Fibroblast of pulmonary artery (primary cell): ENCODE measurements around the gene CAMK2D.
A peak's percentile ranks its signal among the peaks of the same experiment; 100 is the strongest.

Experiments used
- DNase-seq: peaks from one replicate; pipeline ENCODE4 v3.0.0-alpha.2; 2010; ENCODE audit warnings: low read depth
- H3K4me3 ChIP-seq: replicated peaks from 2 replicates; pipeline ENCODE4 v1.5.1; 2011; ENCODE audit warnings: low read depth, mild to moderate bottlenecking, control low read depth, low read length, moderate library complexity
- CTCF ChIP-seq: IDR thresholded peaks from 2 replicates; pipeline ENCODE4 v1.5.1; 2011; ENCODE audit warnings: mild to moderate bottlenecking, control low read depth, low read length, inconsistent platforms; ENCODE audit errors: missing control alignments

CAMK2D gene

GRCh38 chr4:113499696-113500095, 261.8 kb downstream of the CAMK2D start:
- peak; percentile 75 for DNase-seq
- TF ChIP-seq CTCF = no peak

GRCh38 chr4:113499166-113499565, 262.4 kb downstream of the CAMK2D start:
- no peak for DNase-seq
- no peak for TF ChIP-seq CTCF
- no peak overlapping the region for H3K4me3 ChIP-seq

More at GRCh38 chr4:113499696-113500095, 261.8 kb downstream of the CAMK2D start:
- no peak overlapping the region for H3K4me3 ChIP-seq

- H3K4me3 ChIP-seq = no peak overlapping the region
- peak; percentile 10 for DNase-seq
- TF ChIP-seq CTCF = no peak
These were observed 264.2 kb downstream of the CAMK2D start for GRCh38 chr4:113497154-113497884.

- no peak overlapping the region for H3K4me3 ChIP-seq
- peak; percentile 11 for DNase-seq
- no peak for TF ChIP-seq CTCF
These were observed 264.8 kb downstream of the CAMK2D start for GRCh38 chr4:113496698-113497097.

- no peak overlapping the region for H3K4me3 ChIP-seq
- TF ChIP-seq CTCF = no peak
- DNase-seq = no peak
These were observed 265.7 kb downstream of the CAMK2D start for GRCh38 chr4:113495790-113496189.

GRCh38 chr4:113483131-113483530, 278.4 kb downstream of the CAMK2D start:
- TF ChIP-seq CTCF = no peak
- DNase-seq = no peak
- no peak overlapping the region for H3K4me3 ChIP-seq

- TF ChIP-seq CTCF = no peak
- no peak for DNase-seq
- no peak overlapping the region for H3K4me3 ChIP-seq
These were observed 279.2 kb downstream of the CAMK2D start for GRCh38 chr4:113482325-113482724.
